GM18526 (cell line): ENCODE measurements around the gene NLRP1.

Experiments
- POLR2A ChIP-seq: IDR thresholded peaks from 3 replicates; pipeline ENCODE4 v1.6.1; 2011; ENCODE audit not compliant: insufficient read length; ENCODE audit errors: extremely low read depth

Gene NLRP1

GRCh38 chr17:5596421-5596820 lies 12.1 kb upstream of the NLRP1 start:
- no peak for TF ChIP-seq POLR2A

- TF ChIP-seq POLR2A: no peak
Measured at GRCh38 chr17:5595831-5596230, 11.5 kb upstream of the NLRP1 start.

GRCh38 chr17:5592382-5592781 lies 8.1 kb upstream of the NLRP1 start:
- no peak for TF ChIP-seq POLR2A

GRCh38 chr17:5591966-5592365 lies 7.7 kb upstream of the NLRP1 start:
- no peak for TF ChIP-seq POLR2A

- TF ChIP-seq POLR2A: no peak
Measured at GRCh38 chr17:5588584-5588983, 4.3 kb upstream of the NLRP1 start.

- no peak for TF ChIP-seq POLR2A
Measured at GRCh38 chr17:5587438-5588032, 3.2 kb upstream of the NLRP1 start.

GRCh38 chr17:5585836-5586521 lies 1.7 kb upstream of the NLRP1 start:
- no peak for TF ChIP-seq POLR2A

GRCh38 chr17:5585287-5585794 lies 1.0 kb upstream of the NLRP1 start:
- no peak for TF ChIP-seq POLR2A

- TF ChIP-seq POLR2A: no peak
Measured at GRCh38 chr17:5583426-5584382, 605 bp downstream of the NLRP1 start.

- TF ChIP-seq POLR2A: no peak
Measured at GRCh38 chr17:5582209-5583185, 1.8 kb downstream of the NLRP1 start.

- no peak for TF ChIP-seq POLR2A
Measured at GRCh38 chr17:5581655-5582054, 2.7 kb downstream of the NLRP1 start.

GRCh38 chr17:5580969-5581368 lies 3.3 kb downstream of the NLRP1 start:
- no peak for TF ChIP-seq POLR2A

GRCh38 chr17:5580367-5580766 lies 3.9 kb downstream of the NLRP1 start:
- TF ChIP-seq POLR2A: no peak

GRCh38 chr17:5571281-5571680 lies 13.0 kb downstream of the NLRP1 start:
- no peak for TF ChIP-seq POLR2A
